8988T (cell line): ENCODE results near the gene SLC2A6.

Experiments
- DNase-seq: peaks from one replicate; pipeline ENCODE4 v3.0.0; 2011

SLC2A6 gene

DNA sequence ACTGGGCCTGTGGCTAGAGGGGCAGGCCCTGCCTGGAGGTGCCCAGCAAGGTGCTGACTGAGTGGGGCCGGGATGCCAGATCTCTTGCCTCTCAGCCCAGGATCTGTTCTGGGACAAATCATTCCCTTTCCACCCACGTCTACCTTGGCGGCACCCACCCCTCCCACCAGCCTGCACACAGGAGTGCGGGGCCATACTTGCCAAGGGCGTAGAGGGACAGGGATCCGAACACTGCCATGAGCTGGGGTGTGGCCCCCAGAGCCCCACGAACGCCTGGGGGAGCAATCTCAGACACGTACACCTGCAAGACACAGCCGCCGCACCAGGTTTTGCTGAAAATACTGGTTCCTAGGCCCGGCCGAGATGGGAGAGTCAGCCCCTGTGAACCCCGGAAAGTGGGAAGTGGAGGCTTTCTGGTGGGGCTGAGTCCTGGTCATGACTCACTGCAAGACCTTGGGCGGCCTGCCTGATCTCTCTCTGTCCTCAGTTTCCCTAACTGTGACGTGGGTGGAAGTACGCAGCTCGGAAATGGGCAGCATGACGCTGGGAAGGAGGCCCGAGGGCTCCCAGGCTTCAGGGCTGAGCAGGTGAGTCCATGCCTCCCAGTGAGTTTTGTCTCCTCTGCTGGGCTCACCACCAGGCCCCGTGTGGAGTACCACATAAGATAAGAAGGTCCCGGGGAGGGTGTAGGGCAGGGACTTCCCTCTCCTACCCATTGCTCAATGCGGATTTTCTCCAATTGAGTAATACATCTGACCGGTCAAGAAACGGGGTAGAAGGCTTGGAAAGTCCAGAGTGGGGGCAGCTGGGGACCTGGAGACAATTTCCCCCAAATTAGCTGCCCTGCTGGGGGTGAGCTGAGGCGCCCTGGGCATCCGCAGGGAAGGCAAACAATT is 2.6 kb downstream of the SLC2A6 start:
- DNase-seq: no peak

DNA sequence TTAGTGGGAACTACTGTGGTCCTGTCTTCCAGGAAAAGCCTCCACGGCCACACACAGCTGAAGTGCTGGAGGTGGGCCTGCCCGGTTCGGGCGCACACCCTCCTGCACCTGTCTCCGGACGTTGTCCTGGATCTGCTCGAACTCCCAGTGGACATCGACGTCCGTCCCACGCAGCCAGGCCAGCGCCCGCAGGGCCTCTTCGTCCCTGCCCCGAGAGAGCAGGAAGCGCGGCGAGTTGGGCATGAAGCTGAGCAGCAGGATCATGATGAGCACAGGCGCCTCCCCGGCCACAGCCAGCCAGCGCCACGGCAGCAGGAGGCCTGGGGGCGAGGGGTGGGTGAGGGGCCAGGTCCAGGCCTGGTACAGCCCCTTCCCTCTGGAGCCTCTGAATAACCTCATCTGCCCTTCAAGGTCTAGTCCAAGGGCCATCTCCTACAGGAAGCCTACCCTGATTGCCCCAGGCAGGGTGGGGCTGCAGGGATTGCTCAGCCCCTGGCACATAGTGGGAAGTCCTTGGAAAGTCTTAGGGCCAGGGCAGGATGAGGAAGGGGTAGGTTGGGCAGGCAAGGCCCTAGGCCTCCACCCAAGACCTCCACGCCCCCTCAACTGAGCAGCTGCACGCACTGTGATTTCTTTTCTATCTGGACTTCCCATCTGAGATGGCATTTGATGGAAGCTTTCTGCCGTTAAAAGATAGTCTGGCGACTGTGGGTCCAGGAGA is 3.4 kb downstream of the SLC2A6 start:
- DNase-seq: no peak

DNA sequence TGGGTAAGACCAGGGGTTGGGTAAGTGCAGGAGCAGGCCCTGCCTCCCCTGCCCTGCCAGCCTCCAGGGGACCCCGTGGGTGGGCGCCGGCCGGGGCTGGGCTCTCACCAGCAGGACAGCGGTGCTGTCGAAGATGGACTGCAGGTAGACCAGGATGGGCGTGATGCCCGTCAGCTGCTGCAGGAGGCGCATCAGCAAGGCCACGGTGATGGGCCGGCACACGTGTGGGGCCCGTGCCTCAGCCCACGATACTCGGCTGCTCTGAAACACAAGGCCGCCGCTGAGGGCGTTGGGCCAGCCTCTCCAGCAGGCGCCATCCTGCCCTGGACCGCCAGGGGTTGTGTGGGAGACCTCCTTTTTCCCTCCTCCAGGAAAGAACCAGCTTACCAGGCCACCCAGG is 4.0 kb downstream of the SLC2A6 start:
- no peak for DNase-seq

DNA sequence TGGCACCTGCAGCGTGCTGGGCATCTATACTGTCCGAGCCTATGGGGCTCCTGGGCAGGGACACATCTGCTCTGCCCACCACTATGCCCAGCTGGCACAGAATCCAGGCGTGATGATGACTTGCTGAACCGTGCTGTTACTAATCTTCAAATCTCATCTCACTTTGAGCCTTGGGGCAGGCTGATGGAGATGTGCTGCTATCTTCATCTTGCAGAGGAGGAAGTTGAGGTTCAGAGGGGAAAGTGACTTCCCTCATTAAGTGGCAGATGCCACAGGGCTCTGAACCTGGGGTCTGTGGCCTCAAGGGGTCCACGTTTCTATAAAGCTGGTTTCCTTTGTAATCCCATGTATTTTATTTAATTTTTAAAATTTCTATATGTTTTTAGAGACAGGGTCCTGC is 4.7 kb downstream of the SLC2A6 start:
- DNase-seq: no peak

DNA sequence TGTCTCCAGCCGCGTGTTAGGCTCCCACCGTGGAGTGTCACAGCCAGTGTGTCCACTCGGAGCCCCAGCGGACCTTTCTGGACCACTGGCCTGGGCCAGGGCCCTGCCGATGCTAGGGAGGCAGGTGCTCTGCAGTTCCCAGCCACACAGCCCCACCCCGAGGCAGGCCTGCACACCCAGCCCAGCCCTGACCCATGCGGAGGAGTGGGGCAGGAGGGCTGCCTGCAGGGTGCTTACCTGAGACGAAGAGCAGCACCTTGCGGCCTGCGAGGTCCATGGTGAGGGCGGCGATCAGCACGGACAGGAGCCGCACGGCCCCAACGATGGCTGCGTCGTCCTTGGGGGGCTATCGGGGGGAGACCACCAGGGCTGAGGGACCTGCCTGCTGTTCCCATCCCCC is 5.2 kb downstream of the SLC2A6 start:
- no peak for DNase-seq

DNA sequence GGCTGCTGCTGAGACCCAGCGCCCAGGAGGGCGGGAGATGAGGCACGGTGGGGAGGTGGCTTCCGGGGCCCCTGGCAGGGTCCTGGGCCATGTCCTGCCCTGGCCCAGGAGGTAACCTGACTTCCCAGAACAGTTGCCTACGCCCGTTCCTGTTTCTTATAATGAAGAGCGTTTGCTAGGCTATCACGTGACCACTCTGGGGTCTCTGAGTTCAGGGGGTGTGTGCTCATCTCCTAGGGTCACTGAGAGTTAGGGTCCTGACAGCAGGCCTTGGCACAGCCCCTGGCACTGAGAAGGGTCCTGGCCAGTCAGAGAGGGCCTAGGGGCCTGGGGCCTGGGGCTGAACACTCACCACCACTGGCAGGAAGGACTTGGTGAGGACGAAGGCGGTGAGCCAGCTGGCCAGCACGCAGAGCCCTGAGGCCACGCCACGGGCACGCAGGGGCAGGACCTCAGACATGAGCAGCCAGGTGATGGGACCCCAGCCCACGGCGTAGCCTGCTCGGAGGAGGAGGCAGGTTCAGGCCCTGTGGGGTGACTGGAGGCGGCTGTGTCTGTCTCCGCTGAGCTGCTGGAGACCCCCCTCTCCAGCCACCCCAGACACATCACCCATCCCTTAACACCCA is 6.0 kb downstream of the SLC2A6 start:
- DNase-seq: no peak

DNA sequence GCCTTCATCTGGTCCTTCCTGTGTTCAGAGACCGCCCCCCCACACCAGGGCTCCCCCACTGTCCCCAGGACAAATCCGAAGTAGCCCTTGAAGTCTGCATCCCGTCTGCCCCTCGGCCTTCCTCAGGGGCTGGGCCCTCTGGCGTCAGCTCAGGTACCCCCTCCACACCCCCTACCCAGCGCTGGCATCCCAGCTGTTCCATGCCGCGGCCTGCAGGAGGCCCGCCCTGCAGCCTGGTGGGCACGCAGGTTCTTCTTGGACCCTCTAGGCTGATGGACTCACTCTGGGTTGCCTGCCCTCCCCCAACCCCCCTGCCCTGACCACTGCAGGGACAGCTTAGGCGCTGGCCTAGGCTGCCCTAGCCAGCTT is 6.6 kb downstream of the SLC2A6 start:
- DNase-seq: no peak

DNA sequence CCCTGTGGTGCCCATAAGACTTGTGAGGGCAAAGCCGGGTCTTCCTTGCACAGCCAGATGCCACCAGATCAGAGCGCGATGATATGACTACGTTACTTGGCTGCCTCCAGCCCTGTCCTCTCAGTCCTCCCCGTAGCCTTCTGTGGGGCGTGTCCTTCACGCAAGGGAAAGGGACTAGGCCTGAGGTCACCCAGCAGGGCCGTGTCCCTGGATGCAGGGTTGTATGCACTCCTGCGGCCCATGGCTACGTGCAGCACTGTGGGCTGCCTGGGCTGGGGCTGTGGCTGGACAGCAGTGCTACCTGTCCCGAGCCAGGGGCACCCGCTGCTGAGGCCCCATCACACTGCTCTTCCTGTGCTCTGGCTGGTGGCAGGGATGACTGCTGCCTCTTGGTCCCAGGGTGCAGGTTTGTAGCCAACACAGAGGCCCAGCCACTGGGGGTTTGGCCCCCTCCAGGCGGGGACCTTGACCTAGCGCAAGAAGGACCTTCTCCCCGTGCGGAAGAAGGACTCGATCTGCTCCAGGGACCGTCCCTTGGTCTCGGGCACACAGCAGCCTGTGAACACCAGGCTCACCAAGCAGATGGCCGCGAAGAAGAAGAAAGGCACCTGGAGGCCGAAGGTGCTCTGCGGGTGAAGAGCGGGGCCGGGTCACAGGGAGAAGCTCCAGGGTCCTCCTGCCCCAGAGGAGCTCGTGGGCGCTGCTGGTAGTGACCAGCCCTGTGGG is 7.2 kb downstream of the SLC2A6 start:
- DNase-seq: no peak

DNA sequence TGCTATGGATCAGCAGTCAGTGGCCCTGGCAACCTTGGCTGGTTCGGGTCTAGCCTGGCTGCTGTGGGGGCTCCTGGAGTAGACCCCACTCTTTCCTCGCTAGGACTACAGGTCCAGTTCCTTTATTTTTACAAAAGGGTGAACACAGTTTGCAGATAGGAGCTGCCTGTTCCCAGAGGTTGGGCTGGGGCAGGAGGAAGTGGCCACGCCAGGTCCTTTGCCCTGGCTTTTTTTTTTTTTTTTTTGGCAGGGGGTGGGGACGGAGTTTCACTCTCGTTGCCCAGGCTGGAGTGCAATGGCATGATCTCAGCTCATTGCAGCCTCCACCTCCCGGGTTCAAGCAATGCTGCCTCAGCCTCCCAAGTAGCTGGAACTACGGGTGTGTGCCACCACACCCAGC is 7.9 kb downstream of the SLC2A6 start:
- DNase-seq: no peak

DNA sequence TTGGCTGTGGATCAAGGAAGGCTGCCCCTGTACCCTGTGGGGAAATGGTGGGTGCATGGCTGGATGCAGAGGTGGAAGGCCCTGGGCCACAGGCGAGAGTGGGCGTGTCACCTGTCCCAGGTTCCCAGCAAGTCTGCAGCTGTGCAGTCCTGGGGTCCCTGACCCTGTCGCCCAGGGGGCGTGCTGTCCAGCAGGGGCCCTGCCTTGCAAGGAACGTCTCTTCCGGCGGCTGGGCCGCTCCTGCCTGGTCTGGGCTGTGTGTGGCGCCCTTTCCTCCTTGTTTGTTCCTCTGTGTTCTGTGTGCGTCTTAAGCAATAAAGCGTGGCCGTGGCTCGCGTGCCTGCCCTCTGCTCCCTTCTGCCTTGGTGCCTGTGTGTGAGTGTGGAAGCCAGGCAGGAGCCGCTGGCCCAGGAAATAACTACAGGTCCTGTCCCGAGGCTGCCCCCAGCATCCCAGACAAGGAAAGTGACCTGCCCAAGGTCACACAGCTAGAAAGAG is 8.4 kb downstream of the SLC2A6 start:
- no peak for DNase-seq

DNA sequence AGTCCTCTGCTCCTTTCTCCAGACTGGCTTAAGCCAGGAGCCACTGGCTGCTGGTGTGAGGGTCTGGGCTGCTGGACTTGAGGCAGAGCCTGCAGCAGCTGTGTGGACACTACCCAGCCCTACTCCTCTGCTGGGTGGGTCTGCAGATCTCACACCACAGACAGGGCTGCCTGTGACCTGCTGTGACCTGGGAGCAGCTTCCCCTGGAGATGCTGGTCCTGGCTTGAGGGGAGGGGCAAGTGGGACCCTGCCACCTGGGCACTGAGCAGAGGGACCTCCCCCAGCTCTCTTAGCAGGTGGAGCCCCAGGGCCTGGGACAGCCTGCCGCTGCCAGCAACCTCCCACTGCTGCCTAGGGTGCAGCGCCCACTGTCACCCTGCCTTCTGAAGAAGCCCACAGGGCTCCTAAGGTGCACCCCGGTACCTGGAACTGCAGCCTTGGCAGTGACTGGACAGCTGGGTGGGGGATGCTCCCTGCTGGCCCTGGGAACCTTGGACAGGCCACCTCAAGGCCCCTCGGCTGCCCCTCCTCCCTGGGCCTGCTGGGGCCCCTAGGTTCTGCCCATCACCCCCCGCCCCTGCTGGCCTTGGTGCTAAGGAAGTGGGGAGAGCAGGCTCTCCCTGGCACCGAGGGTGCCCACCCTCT is 10.0 kb downstream of the SLC2A6 start:
- DNase-seq: no peak

DNA sequence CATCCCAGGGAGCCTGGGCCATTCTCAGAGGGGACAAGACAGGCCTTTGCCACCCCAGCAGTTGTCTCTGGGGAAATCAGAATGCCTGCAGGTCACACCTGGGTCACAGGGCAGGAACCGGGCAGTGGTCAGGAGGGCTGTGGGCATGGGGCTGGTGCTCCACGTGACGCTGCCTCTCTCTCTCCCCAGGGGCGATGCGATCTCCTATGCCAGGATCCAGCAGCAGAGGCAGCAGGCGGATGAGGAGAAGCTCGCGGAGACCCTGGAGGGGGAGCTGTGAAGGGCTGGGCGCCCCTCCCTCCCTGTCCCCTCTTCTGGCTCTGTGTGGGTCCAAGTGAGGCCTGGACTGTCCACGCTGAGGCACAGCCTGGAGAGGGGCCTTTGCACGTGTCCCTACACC is 10.5 kb downstream of the SLC2A6 start:
- DNase-seq: no peak

DNA sequence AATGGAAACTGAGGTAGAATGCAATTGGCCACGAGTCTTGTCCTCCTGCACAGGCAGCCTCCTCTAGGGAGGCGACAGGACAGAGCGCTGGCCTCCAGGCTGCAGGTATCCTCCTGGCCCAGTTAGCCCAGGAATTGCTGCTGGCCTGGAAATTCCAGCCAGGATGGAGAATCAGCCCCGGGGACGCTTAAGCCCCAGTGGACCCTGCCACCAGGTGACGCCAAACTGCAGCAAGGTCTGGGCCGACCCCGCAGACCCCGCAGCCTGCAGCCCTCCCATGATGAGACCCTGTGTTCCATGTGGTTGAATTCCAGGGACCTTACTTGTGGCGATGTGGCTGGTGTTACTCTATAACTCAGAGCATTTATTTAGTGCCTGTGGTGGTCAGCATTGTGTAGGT is 11.8 kb downstream of the SLC2A6 start:
- DNase-seq: no peak

DNA sequence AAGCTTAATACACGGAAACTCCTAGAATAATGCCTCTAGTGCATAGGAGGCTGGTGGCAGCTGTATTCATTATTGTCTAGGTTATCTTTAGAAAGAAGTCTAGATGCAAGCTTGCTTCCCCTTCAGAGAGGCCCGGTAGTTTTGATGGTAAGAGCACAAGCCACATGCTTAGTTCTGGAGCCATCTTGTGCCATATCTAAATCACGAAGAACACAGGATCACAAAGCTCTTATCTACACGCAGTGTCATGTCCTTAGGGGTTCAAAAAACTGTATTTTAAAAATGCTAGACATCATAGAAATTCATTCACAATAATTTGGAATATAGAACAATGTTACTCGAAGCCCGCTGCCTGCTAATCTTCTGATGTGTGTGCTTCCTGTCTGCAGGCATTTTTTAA is 12.9 kb downstream of the SLC2A6 start:
- no peak for DNase-seq

DNA sequence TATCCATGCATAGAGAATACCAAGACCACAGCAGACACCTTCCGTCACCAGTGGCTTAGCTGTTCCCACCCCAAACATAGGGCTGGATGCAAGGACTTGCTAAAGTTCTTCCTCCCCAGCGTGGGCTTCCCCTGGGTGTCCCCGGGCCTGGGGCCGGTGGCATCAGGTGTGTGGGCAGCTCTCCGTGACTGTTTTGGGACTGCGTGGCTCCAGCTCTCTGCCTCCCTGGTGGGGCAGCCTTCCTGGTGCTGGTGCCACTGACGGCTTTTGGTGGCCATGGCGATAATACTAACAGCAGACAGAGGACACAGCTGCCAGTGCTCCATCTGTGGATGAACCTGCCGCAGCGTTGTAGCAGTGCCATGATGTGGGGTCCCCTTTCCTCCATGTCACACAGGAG is 14.3 kb downstream of the SLC2A6 start:
- DNase-seq: no peak

DNA sequence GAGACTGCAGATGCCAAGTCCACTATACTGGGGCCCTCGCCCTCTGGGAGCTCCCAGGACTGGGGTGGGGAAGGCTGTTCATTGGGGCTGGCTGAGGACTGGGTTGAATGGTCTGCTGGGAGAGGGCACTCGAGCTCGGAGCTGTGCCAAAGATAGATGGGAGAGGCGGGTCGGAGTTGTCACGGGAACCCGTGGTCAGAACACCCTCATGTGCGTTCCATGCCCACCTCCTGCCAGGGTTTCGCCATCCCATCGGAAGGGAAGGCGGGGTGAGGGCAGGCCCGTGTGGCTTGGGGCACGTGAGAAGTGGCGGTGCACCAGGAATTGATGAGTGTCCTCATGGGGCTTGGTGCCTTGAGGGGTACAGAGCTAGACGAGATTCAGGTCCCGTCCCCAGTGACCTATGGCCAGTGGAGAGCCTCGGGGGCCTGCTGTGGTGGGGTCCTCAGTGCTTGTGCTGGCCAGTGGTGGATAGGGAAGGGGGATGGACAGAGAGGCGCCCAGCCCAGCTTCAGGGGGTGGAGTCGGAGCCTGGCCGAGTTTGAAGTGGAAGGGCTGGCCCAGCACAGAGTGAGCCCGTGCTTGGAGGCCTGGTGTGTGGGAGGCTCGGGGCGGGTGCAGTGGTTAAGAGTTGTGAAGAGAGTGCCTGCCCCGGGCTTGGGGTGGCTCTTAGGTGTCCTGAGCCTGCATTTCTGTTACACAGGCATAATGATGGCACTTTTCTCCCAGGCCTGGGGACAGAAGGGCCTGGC is 14.9 kb downstream of the SLC2A6 start:
- DNase-seq: no peak

DNA sequence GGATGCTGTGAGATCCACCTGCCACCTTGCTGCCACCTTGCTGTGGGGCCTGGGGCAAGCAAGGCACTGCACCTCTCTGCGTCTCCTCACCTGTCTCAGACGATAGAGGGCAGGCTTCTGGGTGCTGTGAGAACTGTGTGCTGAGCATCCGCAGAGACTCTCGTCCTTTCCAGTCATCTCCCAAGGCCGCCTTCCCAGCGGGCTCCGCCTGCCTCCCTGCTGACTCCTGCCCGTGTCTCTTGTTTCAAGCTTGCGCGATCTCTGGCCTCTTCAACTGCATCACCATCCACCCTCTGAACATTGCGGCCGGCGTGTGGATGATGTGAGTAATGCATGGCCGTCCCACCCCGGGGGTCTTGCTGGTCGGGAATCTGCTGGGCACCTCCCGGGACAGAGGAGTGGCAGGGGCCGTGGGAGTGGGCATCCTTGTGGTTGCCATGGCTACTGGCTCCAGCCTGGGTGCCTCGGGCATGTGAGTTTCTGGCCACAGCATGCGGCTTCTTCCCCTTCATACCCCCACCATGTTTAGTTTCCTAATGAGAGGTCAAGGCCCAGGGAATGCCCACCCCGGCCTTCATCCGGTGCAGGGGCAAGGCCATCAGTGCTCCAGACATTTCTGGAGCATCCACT is 15.6 kb downstream of the SLC2A6 start:
- peak; percentile 80 for DNase-seq

DNA sequence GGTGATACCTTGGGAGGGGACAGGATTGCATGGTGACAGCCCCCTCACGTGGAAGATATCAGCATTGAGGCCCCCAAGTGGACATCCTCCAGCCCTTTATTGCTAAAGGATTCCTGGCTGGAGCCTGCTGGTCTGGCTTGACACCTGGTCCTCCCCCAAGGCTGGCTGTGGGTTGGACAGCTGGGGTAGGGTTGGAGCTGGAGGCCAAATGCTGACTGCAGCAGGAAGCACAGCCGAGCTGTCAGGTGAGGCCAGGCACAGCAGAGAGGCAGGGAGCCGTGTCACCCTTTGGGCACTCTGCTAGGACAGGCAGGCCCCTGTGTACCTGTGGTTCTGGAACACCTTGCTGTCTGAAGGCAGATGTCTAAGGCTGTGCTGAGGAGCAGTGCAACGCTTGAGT is 16.9 kb downstream of the SLC2A6 start:
- DNase-seq: no peak

DNA sequence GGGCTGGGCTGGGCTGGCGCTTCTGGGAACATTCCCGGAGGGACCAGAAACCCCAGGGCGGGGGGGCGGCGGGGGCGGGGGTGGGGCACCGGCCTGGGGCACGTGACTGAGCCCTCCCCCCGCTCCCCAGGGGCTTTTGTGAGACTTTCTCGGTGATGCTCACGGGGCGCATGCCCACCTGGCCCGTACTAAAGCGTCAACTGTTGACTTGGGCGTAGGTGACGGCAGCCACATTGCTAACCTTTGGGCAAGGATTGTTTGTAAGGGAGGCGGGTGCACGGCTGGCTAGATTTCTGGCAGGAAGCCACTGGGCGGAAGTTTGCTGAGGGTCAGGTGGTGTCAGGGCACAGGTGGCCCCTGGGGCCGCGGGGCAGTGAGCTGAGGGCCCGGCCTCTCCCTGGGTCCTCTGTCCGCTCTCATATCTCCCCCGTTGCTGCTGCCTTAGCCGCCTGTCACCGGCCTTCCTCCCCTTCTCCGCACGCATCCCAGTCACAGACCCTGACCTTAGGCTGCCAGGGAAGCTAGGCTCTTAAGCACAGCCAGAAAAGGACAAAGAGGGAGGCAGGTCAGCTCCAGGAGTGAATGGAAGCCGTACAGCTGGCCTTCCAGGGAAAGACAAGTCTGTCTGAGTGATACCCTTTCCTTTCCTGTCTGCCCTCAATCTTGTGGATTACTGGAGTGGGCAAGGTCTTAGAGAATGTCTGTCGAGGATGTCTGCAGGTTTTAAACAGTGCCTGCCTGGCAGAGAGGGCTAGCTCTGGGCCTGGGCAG is 18.3 kb downstream of the SLC2A6 start:
- no peak for DNase-seq
